Measurements from ENCODE around the gene IRF5.
A peak's percentile ranks its signal among the peaks of the same experiment; 100 is the strongest.
"Not testable (repeated sequence)": the region's sequence is repeated elsewhere in the genome, so short reads cannot be mapped to it uniquely, and the experiment has no call there.

Gene IRF5

DNA sequence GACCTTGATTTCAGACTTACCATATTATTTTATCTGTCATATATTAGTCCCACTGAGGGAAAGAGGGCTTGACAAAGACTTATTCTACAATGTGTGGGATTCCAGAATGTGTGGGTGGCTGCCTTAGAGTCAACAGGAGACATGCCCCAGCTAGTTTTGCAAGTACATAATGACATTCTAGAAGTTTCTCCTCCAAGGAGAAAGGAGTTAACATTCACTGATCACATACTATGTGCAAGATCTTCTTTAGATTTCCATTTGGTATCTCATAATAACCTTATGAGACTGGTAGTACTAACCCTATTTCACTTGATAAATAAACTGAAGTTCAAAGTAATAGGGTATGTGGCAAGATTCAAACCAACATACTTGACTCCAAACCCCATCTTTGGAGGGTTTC is 25.2 kb downstream of the IRF5 start:
- DNase-seq (ENCODE audit: low read depth in 2 of 2): no peak

GRCh38 chr7:128963327-128963757 is 25.6 kb downstream of the IRF5 start:
- DNase-seq (ENCODE audit: low read depth in 2 of 2): peak in 1 of 2 experiments; percentile 12

GRCh38 chr7:128968624-128969023 is 30.9 kb downstream of the IRF5 start:
- no peak for DNase-seq (ENCODE audit: low read depth in 2 of 2)

DNA sequence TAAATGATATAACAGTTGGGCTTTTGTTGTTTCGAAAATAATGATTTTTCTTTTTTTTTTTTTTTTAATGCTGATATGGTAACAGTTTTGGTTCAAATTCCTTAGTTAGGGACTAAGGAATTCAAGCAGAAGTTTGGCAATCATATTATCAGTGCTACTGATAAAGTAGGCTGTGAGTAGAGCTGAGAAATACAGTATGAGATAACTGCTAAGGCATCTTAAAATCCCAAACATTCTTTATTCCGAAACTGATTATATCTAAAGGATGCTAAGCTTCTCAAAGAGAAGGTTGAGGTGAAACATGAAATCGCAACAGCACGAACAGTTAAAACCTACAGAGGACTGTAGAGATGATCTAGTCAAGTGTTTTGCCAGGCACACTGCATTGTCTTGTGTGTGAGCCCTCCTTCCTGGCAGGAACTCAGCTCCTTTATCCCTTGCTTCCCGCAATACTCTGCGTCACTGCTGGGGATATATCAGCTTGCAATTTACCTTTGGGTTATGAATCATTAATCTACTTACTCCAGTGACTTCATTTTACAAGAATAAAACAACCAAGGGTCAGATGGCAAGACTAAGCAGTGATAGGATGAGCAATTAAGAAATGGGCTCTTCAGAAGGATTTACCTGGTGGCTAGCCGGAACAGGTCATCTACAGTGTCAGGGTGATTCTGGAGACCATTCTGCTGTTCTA is 36.7 kb downstream of the IRF5 start:
- DNase-seq (ENCODE audit: low read depth in 2 of 2): no peak

GRCh38 chr7:128982105-128982504 is 44.4 kb downstream of the IRF5 start:
- DNase-seq (ENCODE audit: low read depth in 2 of 2): no peak

- DNase-seq (ENCODE audit: low read depth in 2 of 2): no peak
Observed at GRCh38 chr7:128985660-128986059, 47.9 kb downstream of the IRF5 start.

- DNase-seq (ENCODE audit: low read depth in 2 of 2): no peak
Observed at GRCh38 chr7:128986609-128987008, 48.9 kb downstream of the IRF5 start.

DNA sequence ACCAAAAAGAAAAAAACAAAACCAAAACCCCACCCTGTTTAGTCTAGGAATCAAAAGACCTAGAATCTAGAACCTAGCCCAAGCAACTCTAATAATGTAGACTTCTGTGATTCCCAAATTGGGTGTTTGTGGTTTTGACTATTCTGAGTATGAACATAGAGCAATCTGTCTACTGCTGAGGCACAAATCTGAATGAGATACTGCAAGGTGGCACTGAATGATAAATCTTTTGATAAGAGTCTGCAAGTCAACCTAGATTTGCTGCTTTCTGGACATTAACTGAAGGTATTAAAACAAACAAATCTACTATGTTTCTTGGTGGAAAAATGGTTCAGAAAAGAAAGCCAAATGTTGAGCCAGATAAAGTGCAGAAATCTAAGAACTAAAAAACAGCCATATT is 50.6 kb downstream of the IRF5 start:
- no peak for DNase-seq (ENCODE audit: low read depth in 2 of 2)

DNA sequence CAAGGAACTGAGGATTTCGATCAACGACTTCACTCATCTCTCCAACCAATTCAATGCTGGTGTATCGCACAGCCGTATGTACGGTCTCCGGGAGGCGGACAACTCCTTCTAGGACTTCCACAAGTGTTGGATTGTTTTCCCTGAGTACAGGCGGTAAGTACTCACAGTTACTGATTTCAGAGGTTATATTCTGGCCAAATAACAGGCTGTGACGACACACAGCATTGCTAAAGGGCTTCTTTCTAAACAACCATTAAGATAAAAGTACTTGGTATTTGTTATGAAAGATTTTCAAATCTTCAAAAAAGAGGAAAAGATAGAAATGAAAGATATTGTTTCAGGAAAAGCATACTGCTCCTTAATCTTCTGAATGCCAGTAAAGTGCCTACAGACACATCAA is 52.2 kb downstream of the IRF5 start:
- no peak for DNase-seq (ENCODE audit: low read depth in 2 of 2)

GRCh38 chr7:128993419-128993818 is 55.7 kb downstream of the IRF5 start:
- no peak for DNase-seq (ENCODE audit: low read depth in 2 of 2)

GRCh38 chr7:128994560-128994959 is 56.8 kb downstream of the IRF5 start:
- DNase-seq (ENCODE audit: low read depth in 2 of 2): not testable (repeated sequence)

DNA sequence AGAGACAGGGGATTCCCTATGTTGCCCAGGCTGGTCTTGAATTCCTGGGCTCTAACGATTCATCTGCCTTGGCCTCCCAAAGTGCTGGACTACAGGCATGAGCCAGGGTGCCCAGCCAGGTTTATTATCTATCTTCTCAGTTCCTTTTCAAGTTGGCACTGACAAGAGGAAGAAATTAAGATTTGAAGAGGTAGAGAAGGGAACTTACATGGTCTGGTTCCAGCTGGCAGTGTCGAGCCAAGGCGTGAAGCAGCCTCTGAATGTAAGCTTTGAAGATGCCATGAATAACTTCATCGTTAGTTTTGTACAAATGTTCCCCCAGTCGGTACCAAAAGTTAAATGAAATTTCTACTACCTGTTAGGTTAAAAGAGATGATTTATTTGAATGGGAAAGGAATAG is 59.5 kb downstream of the IRF5 start:
- DNase-seq (ENCODE audit: low read depth in 2 of 2): no peak
